T-helper 2 cell (primary cell): ENCODE data around the gene BRCA1.
"Not testable (repeated sequence)": the region's sequence is repeated elsewhere in the genome, so short reads cannot be mapped to it uniquely, and the experiment has no call there.

Source experiments
- DNase-seq, 5 experiments: peaks; one replicate each; pipeline versions ENCODE4 v3.0.0 to v3.0.0-alpha.2; 2012 to 2022

BRCA1 gene

GRCh38 chr17:43068570-43069367, 56.4 kb downstream of the BRCA1 start:
- no peak for DNase-seq

GRCh38 chr17:43062984-43063638, 62.1 kb downstream of the BRCA1 start:
- no peak for DNase-seq

DNA sequence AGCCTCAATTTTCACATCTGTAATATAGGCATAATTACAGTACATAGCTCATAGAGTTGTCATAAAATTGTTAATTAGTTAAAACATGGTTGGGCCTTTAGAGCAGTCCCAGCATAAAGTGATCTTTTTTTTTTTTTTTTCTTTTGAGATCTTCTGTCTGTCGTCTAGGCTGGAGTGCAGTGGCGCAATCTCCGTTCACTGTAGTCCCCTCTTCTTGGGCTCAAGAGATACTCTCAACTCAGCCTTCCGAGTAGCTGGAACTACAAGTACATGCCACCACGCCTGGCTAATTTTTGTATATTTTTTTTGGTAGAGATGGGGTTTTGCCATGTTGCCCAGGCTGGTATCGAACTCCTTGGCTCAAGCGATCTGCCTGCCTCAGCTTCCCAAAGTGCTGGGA, 69.1 kb downstream of the BRCA1 start:
- no peak for DNase-seq

GRCh38 chr17:43053008-43053407, 72.2 kb downstream of the BRCA1 start:
- not testable (repeated sequence) for DNase-seq

- DNase-seq = no peak
These were observed 73.2 kb downstream of the BRCA1 start for GRCh38 chr17:43051969-43052368.

- DNase-seq = no peak
These were observed 81.1 kb downstream of the BRCA1 start for GRCh38 chr17:43044024-43044423.

DNA sequence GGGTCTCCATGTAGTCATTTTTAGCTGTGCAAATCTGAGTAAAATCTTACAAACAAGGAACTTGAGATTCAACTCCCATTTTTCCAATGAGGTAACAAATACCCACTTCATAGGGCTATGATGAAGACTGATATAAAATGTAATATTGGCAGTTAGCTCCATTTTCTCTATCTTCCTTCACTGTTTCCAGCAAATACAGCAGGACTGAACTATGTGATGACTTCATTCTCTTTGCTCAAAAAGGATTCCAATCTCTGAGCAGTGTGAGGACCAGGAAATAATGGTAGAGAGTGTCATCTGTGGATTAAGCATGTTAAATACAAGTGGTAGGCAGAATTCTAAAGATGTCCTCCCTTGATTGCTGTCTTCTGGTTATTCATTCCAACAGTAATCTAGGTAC, 81.9 kb downstream of the BRCA1 start:
- DNase-seq = no peak

- DNase-seq = no peak
These were observed 83.0 kb downstream of the BRCA1 start for GRCh38 chr17:43042025-43042628.

GRCh38 chr17:43040655-43041054, 84.5 kb downstream of the BRCA1 start:
- no peak for DNase-seq

DNA sequence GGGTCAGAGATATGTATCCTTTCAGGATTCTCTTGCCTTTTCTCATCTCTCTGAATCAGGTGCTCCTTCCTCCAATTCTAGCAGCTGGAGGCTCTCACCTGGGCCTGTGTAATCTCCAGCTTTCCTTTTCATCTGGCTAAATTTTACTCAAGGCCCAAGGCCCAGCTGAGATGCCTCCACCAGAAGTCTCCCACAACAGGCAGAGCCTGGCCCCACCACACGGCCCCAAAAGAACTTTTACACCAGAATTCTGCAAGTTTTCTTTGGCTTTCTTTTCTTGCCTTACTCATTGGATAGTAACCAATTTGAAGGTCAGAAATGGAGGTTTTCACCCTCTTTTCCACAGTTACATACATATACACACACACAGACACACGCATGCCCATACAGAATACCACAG, 85.5 kb downstream of the BRCA1 start:
- DNase-seq = no peak

- DNase-seq = no peak
These were observed 90.3 kb downstream of the BRCA1 start for GRCh38 chr17:43034894-43035293.

DNA sequence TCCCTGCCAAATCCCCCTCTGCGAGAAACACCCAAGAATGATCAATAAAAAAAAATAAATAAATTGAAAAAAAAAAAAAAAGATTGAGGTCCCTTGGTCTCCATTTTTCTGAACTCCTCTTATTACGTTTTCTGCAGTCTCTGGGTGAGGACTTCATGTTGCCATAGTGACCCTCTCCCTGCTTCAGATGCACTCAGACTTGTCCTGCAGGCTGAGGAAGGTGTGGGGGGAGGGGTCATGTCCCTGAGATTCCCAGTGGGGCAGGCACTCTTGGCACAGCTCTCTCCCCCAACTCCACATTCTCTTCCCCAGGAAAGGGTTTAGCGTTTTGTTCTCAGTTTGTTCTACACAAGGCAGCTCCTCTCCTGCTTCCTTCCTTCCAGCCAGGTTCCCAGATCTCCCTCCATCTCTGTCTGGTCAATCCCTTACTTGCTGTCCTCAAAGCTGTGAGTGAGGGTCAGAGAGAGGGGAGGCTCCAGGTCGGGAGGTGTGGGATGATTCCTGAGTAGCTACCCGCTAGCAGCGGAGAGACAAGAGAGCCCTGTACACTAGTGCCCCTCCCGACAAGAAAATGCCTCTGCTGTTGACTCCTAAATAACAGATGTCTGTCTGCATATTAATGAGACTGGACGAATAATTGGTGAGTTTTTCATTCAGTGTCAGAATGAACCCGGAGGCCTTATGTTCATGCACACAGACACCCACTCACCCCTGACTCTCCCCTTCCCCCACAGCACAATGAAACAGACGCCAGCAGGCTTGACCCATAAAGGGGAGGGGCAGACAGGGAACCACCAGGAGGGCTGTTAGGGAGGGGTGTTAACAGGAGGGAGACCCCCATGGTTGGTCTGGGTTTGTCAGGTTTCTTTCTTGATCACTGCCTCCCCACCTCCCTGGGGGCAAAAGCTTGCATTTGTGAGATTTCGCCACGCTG, 90.9 kb downstream of the BRCA1 start:
- DNase-seq = no peak

GRCh38 chr17:43031666-43032065, 93.5 kb downstream of the BRCA1 start:
- no peak for DNase-seq

GRCh38 chr17:43030137-43030767, 94.9 kb downstream of the BRCA1 start:
- DNase-seq = no peak

GRCh38 chr17:43028221-43028861, 96.8 kb downstream of the BRCA1 start:
- no peak for DNase-seq

DNA sequence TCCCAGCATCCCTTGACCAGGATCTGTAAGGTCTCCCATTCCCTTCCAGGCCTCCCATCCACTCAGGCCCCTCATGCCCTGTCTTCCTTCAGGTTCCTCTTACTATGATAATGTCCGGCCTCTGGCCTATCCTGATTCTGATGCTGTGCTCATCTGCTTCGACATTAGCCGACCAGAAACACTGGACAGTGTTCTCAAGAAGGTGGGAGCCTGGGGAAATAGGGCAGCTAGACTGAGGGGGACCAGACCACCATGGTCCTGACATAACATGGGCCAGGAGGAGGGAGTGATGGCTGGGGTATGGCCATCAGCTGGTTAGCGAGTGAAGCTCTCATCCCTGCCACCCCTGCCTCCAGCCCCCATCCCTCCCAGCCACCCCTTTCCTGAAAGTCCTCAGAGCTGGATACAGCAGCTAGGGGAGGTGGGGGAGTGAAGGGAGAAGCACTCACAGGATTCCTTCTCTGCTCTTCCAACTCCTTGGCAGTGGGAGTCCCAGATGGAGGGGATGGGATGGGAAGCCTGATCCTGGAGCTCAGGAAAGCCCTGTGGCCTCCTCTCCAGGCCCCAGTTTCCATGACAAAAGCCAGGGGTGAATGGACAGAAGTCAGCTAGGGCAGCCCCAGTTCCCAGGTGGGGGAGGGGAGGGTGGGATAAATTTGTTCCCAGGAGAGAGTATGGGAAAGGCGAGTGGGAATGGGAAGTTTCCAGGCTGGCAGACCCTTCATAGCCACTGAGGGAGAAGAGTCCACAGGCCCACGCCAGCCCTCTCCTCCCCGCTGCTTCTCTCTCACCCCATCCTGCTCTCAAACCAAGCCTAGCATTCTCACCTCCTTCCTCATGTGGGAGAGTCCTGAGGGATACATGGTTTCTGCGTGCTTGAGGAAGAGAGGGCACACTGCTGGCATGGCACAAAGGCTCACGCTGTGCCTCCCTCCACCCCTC, 97.8 kb downstream of the BRCA1 start:
- no peak for DNase-seq

GRCh38 chr17:43026595-43026994, 98.6 kb downstream of the BRCA1 start:
- no peak for DNase-seq

- DNase-seq = no peak
These were observed 99.2 kb downstream of the BRCA1 start for GRCh38 chr17:43025766-43026537.

- DNase-seq = no peak
These were observed 99.9 kb downstream of the BRCA1 start for GRCh38 chr17:43025290-43025657.
